Stimulated activated CD8-positive, alpha-beta memory T cell treated with anti-CD3 and anti-CD28 coated beads, Interleukin-15, amount 100 ng/mL, for 1 hour (primary cell): ENCODE measurements around the gene SETD7.
"Not testable (repeated sequence)": the region's sequence is repeated elsewhere in the genome, so short reads cannot be mapped to it uniquely, and the experiment has no call there.

Source experiments
- DNase-seq: peaks from one replicate; pipeline ENCODE4 v3.0.0-alpha.2; 2020; ENCODE audit warnings: low read depth

The SETD7 gene

DNA sequence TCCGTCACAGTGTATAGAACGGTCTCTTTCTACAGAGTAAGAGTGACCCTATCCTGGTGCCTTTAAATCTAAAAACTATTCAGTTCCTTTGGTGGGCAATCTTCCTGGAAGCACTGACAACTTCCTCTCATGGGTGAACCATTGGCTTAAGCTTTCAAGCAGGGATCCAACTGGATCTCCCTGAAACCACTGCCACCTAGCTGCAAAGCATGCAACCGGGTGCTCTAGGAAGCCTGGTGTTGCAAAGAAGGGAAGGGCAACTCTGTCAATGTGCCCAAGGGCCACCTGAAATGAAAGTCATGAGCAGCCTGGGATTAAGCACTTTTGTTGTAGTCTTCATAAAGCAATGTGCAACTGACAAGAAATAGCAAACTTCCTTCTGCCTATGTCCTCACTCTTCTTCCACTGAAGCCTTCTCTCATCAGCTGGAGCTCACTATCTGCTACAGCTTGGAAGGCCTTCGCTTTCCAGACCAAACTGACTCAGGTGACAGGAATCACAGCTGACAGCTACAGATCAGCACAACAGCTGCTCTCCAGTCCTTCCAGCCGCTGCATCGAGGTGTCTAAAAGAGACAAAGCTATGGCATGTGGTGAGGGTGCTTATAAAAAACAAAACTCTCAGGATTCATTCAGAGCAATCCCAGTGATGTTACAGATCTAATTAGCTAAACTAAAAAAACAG is 46.1 kb downstream of the SETD7 start:
- DNase-seq = no peak

DNA sequence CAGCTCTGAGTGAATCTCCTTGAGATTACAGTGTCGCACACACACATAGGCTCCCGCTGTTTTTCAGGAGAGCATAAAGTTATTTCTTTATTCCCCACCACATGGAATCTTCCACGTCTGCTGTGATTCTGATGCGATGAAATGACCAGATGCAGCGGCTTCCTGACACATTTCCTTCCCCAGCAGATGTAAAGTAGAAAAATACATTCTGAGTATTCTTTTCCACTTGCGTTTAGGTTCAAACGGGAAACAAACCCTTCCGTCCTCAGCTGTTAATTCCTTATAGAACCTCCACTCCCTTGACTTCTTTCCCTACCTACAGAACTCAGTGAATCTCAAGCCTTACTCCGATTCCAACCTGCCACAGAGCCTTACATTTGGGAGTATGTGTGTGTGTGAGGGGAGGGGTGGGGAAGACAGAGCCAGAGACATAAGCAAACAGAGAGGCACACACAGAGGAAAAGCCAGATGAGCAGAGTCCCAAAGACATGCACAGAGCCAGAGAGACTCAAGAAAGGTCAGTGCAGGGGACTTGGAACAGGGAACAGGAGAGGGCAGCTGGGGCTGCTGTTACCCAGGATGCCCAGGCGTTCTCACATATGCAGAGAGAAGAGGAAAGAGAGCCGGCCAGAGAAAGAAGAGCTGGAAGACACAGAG is 47.3 kb downstream of the SETD7 start:
- no peak for DNase-seq

DNA sequence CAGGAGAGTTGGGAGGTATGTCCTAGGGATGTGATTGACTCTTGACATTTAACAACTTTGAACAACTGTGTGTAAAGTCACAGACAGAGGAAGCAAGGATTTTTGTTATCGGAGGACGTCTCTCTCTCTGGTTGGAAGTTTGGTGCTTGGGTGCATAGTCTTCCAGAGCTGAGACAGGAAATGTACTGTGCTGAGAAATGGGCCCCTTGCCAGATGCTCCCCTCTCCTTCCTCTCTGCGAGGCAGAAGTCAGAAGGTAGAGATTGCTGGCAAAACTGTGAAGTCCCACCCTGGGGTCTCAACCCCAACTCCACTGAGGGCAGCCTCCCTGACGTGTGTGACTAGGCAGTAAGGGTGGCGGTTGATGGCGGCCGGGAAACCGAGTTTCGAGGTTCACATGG is 49.2 kb downstream of the SETD7 start:
- DNase-seq = no peak

DNA sequence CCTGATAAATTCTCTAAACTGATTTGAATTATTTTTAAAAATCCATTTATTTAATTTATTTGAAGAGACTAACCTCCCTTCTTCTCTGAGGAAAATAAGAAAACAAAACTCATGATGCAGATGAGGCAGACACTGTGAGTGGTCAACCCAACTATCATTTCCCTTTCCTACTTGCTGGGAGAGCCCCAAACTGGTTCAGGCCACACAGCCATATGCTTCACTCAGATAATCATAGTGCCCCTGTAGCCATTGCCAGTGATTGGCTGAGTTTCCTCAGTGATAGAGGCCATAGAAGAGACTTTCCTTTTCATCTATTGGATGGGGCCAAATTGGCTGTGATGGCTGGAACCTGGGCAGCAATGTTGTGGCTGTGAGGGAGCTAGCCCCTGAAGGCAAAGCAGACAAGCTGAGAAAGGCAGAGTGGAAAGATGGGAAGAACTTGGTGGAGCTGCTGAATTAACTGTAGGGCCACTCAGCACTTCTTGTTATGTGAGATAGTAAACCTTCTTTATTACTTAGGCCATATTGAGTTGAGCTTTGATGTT is 52.3 kb downstream of the SETD7 start:
- no peak for DNase-seq

DNA sequence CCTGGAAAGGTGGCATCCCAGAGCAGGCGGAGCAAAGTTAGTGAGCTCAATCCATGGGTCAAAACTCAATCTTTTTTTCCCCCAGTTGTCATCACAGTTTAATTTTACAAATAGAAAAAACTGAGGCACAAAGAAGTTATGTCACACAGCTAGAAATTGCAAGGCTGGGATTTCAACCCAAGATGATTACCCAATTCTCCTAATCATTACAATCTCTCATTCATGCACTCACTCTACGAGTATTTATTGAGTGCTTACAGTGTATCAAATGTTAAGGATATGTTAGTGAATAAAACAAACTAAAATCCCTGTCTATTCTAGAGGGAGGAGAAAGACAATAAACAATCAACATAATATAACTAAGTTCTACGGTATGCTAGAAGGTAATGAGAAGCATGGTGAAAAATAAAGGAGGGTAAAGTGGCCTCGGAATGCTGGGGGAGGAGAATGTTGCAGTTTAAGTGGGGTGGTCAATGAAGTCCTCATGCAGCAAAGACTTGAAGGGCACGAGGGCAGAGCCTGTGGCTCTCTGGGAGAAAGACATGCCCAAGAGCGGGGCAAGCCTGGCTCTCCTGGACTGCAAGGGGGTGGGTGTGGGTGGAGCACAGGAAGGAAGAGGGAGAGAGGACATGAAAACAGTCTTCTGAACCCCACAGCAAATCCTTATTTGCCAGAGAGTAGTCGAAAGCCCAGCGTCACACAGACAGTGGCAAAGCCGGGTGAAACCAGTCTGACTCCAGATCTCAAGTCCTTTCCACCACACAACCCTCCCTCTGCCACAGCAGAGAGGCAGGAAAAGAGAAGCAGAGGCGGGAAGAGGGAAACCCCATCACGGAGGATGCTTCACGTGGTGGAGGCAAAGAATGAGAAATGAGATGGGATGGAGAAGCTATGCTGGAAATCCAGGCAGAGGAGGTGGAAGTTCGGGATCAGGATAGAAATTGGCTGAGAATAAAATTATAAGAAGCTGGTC is 53.8 kb downstream of the SETD7 start:
- DNase-seq = no peak

DNA sequence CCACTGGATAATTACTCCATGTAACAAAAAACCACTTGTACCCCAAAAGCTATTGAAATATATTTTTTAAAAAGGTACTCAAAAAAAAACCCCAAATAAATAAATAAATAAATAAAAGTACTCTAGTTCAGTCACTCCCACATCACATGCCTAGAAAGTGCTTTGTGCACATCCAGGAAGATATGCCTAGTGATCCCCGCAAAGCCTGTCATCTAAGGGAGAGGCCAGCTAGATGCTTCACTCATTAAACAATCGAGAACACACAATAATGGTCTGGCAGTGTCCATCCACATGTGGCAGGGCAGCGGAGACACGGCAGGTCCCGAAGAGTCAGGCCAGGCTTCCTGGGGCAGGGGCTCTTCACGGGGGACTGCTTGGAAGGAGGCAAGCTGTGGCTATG is 54.5 kb downstream of the SETD7 start:
- DNase-seq = no peak

DNA sequence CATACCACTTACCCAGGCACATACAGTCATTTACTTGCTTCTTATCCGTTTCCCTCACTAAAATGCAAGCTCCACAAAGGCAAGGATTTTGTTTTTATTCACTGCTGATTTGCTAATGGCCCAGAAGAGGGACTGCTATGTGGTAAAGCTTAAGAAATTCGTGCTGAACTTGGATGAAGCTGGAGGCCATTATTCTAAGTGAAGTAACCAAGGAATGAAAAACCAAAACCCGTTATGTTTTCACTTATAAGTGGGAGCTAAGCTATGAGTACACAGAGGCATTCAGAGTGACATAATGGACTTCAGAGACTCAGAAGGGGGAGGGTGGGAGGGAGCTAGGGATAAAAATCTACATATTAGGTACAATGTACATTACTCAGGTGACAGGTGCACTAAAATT is 54.9 kb downstream of the SETD7 start:
- no peak for DNase-seq

DNA sequence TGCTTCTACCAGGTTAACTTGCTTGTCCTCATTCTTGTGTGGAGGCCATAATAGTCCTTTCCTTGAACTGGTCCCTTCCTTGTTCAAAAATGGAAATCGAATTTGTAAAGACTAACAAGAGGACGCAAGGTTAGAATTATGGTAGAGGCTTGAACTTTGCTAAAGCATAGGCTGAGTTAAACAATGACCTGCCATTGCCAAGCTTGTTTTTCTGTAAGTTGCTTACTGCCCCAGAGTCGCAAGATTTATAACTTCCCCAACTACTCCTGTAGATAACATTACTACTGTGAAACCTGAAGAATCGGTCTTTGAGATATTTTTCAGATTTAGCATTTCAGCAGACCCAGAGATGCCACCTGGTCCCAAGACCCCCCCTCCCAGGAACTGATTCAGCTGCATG is 56.8 kb downstream of the SETD7 start:
- DNase-seq = no peak

DNA sequence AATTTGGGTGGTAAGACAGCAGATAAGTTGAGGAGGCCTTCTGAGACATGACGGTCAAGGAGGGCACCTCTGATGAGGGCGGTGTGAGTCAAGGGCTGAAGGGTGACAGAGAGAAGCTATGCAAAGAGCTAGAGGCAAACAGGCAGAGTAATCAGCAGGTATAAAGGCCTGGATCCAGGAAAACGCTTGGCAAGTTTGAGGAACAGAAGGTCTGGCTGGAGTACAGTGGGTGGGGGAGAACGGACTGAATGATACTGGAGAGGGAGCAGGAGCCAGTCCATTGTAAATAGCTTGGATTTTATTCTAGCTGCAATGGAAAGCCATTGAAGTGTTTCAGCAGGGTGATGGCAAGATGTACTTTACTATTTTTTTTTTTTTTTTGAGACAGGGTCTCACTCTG is 62.8 kb downstream of the SETD7 start:
- DNase-seq = no peak

DNA sequence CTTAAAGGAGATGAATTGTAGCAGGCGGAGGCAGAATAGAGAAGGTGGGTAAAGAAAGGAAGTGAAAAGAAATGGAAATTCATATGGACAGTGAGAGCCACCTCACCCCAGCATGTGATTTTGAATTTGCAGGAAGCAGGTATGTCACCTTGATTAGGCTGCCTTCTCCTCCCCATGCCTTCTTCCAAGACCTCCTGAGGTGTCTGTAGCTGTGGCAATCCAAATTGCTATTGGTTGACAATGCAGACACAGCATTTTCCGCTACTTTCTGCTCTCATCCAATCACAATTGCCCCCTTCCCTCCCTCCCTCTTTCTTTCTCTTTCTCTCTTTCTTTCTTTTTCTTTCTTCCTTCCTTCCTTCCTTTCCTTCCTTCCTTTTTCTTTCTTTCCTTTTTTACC is 63.6 kb downstream of the SETD7 start:
- no peak for DNase-seq

DNA sequence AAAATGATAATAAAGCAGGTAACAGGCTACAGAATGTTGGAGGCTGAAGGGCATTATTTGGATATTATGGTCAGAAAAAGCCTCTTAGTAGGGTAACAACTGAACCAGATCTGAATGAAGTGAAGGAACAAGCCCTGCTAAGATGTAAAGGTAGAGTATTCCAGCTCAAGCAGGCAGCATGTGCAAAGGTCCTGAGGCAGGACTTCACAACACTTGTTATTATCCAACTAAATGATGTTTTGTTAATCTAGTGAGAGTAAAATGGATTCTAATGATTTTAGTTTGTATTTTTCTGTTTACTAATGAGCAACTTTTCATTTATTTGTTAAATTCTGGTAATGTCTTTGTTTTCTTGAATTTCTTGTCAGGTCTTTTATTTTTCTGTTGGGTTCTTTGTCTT is 66.4 kb downstream of the SETD7 start:
- no peak for DNase-seq

DNA sequence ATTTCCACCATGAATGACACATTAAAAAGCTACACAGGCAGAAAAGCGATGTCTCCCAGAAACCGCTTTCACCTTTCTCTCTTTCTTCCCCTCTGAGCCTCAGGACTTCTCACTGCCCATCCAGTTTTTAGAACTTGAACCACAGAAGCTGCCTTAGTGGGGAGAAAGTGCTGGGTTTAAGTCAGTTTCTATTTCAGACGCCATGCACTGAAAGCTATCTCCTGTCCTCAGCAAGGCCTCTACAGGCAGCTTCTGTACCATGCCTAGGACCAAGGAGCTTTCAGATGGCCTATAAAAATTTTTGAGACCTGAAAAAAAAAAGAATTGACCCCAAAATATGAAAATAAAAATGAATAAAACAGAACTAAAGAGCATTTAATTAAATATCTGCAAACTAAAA is 67.6 kb downstream of the SETD7 start:
- DNase-seq = no peak

DNA sequence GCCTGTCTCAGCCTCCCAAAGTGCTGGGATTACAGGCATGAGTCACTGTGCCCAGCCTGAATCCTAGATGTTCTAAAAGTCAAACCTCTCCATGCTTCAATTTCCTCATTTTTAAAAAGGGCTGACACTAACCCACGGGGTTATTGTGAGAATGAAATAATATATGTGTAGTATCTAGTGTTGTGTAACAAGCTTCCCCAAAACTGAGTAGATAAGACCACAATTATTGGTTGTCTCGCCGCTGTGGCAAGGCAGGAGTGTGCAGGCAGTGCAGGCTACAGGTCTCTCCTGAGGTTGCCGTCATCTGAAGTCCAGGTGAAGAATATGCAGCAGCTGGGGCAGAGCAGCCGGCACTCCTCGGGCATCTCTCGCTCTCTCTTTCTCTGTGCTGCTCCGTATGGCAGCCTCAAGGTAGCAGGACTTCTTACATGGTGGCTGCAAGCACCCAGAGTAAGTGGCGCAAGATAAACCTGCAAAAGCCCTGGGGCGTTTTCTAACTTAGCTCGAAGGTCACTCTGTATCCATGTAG is 71.2 kb downstream of the SETD7 start:
- DNase-seq = no peak

DNA sequence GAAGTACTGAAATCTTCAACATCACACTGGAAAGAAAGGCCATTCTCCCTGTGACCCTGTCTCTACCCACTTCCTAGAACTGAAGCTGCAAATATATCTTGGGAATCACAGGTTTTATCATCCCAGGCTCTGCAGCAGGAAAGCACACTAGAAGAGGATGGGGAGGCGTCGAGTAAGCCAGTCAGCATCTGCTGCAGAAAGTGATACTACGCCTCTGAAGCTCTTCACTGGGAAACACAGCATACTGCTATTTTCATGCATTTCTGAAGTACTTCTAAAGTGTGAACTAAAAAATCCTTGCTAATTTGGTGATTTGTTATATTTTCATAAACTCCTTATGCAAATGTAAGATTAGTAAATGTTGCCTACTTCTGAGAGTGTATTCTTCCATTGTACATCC is 73.0 kb downstream of the SETD7 start:
- no peak for DNase-seq

DNA sequence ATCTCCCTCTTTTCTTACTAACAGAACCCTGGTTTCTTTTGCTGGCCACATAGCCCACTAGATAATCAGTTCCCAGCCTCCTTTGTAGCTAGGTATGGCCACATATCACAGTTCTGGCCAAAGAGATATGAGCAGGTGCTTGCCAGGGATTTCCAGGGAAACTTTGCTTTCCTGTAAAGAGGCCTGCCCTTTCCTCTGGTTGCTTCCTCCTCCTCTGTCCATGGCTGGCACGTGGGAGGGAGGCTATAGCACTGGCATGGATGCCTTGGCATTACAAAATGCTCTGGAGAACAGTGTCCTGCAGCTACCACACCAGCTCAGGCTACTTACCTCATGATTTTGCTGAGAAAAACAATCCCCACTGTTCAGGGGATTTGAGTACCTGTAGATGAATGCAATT is 74.6 kb downstream of the SETD7 start:
- no peak for DNase-seq

DNA sequence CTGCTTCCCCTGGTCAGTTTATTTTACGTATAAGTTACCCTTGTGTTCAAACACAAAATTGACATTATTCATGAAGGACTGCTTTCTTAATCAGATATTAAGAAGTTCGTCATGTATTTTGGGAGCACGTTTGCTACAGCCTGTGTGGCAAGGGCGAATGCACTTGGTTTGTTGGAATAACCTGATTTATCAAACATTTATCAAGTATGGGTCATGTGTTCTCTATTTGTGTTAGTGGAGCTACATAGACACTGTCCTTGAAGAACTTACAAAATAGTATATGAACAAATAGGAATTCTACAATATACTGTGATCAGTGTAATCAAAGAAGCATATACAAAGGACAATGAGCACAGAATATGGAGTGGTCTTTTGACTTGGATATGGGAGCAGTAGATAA is 79.7 kb downstream of the SETD7 start:
- no peak for DNase-seq

DNA sequence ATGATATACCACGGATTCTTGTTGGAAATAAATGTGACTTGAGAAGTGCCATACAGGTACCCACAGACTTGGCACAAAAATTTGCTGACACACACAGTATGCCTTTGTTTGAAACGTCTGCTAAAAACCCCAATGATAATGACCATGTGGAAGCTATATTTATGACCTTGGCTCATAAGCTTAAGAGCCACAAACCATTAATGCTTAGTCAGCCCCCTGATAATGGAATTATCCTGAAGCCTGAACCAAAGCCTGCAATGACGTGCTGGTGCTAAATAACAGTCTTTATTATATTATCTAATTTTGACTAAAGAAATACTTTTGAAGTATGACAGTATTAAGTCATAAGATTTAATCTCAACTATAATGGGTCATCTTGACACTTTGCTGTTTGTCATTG is 83.2 kb downstream of the SETD7 start:
- DNase-seq = no peak

DNA sequence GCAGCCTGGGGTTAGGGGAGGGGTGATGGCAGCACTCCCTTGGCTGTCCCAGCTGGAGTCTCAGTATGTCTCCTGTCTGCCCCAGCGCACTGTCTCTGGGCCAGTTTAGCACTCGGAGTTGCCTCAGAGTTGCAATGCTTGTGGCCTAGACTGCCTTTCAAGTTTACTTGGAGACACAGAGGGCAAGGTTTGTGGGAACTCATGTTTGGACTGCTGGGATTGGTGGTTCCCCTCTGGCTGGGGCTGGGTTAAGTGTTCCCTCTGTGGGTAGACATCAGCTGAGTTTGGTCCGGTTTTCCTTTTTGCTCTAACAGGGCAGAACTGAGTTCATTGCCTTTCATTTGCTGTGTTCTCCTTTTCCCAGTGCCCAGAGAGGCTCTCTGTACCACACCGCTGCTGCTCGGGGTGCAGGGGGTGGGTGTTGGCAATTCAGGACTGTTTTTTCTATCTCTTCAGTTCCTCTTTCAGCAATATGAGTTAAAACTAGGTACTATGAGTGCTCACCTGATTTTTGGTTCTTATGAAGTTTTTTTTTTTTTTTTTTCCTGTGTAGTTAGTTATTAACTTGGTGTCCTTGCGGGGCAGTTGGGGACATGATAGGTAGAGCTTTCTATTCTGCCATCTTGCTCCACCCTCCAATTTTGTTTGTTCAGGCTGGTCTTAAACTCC is 84.9 kb downstream of the SETD7 start:
- DNase-seq = no peak

DNA sequence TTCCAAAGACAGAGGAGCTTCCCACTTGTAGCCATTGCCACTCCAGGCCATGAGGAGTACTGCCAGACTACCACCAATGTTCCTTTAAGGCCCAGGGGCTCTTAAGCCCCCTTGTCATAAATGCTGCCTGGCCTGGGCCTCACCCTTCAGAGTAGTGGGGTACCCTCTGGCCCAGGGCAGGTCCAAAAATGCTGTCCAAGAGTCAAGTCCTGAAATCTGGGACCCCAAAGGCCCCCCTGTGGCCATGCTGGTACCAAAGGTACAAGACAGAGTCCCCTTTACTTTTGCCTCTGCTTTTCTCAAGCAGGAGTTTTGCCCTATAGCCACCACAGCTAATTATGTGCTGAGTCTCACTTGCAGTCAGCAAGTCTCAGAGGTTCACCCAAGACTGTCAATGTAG is 85.7 kb downstream of the SETD7 start:
- no peak for DNase-seq

DNA sequence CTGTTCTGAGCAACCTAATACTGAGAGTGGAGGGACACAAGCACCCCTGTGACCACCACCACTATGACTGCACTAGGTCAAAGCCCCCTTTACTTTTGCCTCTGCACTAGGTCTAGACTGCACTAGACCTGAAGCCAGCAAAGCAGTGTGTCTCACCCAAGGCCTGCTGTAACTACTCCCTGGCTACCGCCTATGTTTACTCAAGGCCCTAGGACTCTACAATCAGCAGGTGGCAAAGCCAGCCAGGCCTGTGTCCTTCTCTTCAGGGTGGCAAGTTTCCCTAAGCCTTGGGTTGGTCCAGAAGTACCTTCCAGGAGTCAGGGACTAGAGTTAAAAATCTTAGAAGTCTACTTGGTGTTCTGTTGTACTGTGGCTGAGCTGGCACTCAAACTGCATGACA is 86.2 kb downstream of the SETD7 start:
- DNase-seq = no peak

DNA sequence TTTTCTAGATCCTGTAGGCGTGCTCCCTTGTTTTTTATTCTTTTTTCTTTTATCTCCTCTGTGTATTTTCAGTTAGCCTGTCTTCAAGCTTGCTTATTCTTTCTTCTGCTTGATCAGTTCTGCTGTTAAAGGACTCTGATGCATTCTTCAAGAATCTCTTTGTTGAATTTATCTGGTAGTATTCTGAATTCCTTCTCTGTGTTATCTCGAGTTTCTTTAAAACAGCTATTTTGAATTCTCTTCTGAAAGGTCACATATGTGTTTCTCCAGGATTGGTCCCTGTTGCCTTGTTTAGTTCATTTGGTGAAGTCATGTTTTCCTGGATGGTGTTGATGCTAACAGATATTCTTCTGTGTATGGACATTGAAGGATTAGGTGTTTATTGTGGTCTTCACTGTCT is 86.8 kb downstream of the SETD7 start:
- DNase-seq = no peak

DNA sequence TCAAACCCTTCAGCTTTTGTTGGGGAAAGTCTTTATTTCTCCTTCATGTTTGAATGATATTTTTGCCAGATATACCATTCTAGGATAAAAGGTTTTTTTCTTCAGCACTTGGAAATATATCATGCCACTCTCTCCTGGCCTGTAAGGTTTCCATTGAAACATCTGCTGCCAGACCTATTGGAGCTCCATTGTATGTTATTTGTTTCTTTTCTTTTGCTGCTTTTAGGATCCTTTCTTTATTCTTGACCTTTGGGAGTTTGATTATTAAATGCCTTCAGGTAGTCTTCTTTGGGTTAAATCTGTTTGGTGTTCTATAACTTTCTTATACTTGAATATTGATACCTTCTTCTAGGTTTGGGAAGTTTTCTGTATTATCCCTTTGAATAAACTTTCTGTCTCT is 87.3 kb downstream of the SETD7 start:
- DNase-seq = not testable (repeated sequence)
